Esophagus muscularis mucosa (tissue), 4 donors: ENCODE data around the gene GTPBP6. TPM values are rescaled to one million over a fixed set of nuclear protein-coding genes. Genes with fewer than 3 reads are reported as not detected.

Experiments
- DNase-seq: peaks from one replicate; pipeline ENCODE4 v3.0.0-alpha.2; 2017; ENCODE audit errors: extremely low spot score
- H3K27ac ChIP-seq, 4 donors: fragments of 200-600 bp; sonication (generic); replicated peaks in 1 of 4; 1 replicate in 3 of 4; 2 replicates in 1 of 4; pipeline ENCODE4 v1.5.1; 2016 to 2019; ENCODE audit warnings: mild to moderate bottlenecking in 1 of 4
- H3K27me3 ChIP-seq, 4 donors: fragments of 200-600 bp; sonication (generic); one replicate each; pipeline versions ENCODE4 v1.5.1 to v1.6.0; 2016 to 2019
- H3K36me3 ChIP-seq, 4 donors: fragments of 200-600 bp; sonication (generic); one replicate each; pipeline ENCODE4 v1.5.1; 2016 to 2019
- H3K4me1 ChIP-seq, 4 donors: fragments of 200-600 bp; sonication (generic); one replicate each; pipeline ENCODE4 v1.5.1; 2016 to 2019
- H3K4me3 ChIP-seq, 4 donors: fragments of 200-600 bp; sonication (generic); 1 replicate in 2 of 4; 2 replicates in 2 of 4; pipeline ENCODE4 v1.5.1; 2016 to 2019; ENCODE audit warnings: mild to moderate bottlenecking in 4 of 4, moderate library complexity in 1 of 4
- H3K9me3 ChIP-seq, 4 donors: fragments of 200-600 bp; sonication (generic); 1 replicate in 3 of 4; 2 replicates in 1 of 4; pipeline ENCODE4 v1.5.1; 2016 to 2019
- CTCF ChIP-seq, 3 experiments: fragments of 200-600 bp in 2 of 3; fragments of 450-650 bp in 1 of 3; sonication (generic) in 2 of 3; IDR thresholded peaks; one replicate each; pipeline ENCODE4 v1.5.1; 2017 to 2019; ENCODE audit warnings: antibody characterized with exemption in 3 of 3, mild to moderate bottlenecking in 2 of 3, moderate library complexity in 1 of 3
- EP300 ChIP-seq: sonication (generic); formaldehyde crosslinking; IDR thresholded peaks from one replicate; pipeline ENCODE4 v1.6.1; 2017; ENCODE audit warnings: antibody characterized with exemption
- POLR2A ChIP-seq: fragments of 450-650 bp; IDR thresholded peaks from one replicate; pipeline ENCODE4 v1.6.1; 2017; ENCODE audit warnings: antibody characterized with exemption, moderate library complexity, mild to moderate bottlenecking, low read depth
- POLR2AphosphoS5 ChIP-seq, 2 donors: sonication (generic); formaldehyde crosslinking; IDR thresholded peaks; one replicate each; pipeline ENCODE4 v1.6.1; 2017; ENCODE audit warnings: antibody characterized with exemption in 2 of 2
- WGBS: methylation state at CpG from one replicate; pipeline ENCODE4 v1.1.5; 2018; 5-methylcytosine and 5-hydroxymethylcytosine counted together
- intact Hi-C: fragments of 100-400 bp; cut with DNase I; formaldehyde crosslinking; loops from one replicate; pipeline ENCODE4 v1.15.1; 2023
- total RNA-seq, 4 donors: library from RNA; depleted of rRNA; stranded (reverse); fragments of >200 nt; gene quantifications; one replicate each; pipeline versions ENCODE4 v1.1.0 to v1.2.1, GENCODE V29; 2016

Gene GTPBP6
- total RNA-seq, 4 donors from 2014 or later = 31.6 to 61.4 (median 55.5) TPM

- intact Hi-C loops = no loop called here
- no peaks in the 10 kb centered on the region for H3K9me3 ChIP-seq
- H3K4me1 ChIP-seq = peaks cover 0 to 17% (median 16%) of the 10 kb centered on the region in 4 donors
- H3K36me3 ChIP-seq = peaks cover 59 to 84% (median 77%) of the 10 kb centered on the region in 4 donors
- 95% methylated on average over 15 of the region's 54 CpGs for WGBS
- TF ChIP-seq CTCF (IDR thresholded peaks at IDR 0.05) (no peak), POLR2AphosphoS5 (IDR thresholded peaks at IDR 0.05) (no peak), EP300 (no peak), POLR2A (no peak)
- H3K4me3 ChIP-seq = no peak overlapping the region
- no peak overlapping the region for H3K27ac ChIP-seq
- H3K27me3 ChIP-seq = no peaks in the 10 kb centered on the region
- no peak for DNase-seq
Observed at GRCh38 chrX:312621-313331, 5.8 kb downstream of the GTPBP6 start.

GRCh38 chrX:311156-312129 lies 7.2 kb downstream of the GTPBP6 start:
- TF ChIP-seq POLR2AphosphoS5 (IDR thresholded peaks at IDR 0.05) (no peak), EP300 (no peak), POLR2A (no peak), CTCF (IDR thresholded peaks at IDR 0.05) (no peak)
- peaks cover 64 to 91% (median 82%) of the 10 kb centered on the region in 4 donors for H3K36me3 ChIP-seq

GRCh38 chrX:310621-311155 lies 7.9 kb downstream of the GTPBP6 start:
- Histone ChIP-seq H3K27me3 (no peaks in the 10 kb centered on the region), H3K27ac (no peak overlapping the region), H3K4me3 (no peak overlapping the region), H3K9me3 (no peaks in the 10 kb centered on the region), H3K36me3 (peaks cover 72 to 95% (median 87%) of the 10 kb centered on the region in 4 donors), H3K4me1 (no peaks in the 10 kb centered on the region)
- no peak for TF ChIP-seq POLR2A
- no peak for TF ChIP-seq CTCF (IDR thresholded peaks at IDR 0.05)
- TF ChIP-seq EP300 = no peak
- TF ChIP-seq POLR2AphosphoS5 (IDR thresholded peaks at IDR 0.05) = no peak
- 92% methylated on average over 19 of the region's 25 CpGs for WGBS
- no peak for DNase-seq
- intact Hi-C loops = no loop called here

More at GRCh38 chrX:311156-312129, 7.2 kb downstream of the GTPBP6 start:
- intact Hi-C loops = no loop called here
- H3K9me3 ChIP-seq = no peaks in the 10 kb centered on the region
- DNase-seq = no peak
- H3K27ac ChIP-seq = no peak overlapping the region
- H3K27me3 ChIP-seq = no peaks in the 10 kb centered on the region
- H3K4me3 ChIP-seq = no peak overlapping the region
- H3K4me1 ChIP-seq = peaks cover 0 to 3% (median 3%) of the 10 kb centered on the region in 4 donors
- WGBS = 95% methylated on average over 62 of the region's 69 CpGs

- no peaks in the 10 kb centered on the region for H3K27me3 ChIP-seq
- TF ChIP-seq POLR2A = no peak
- TF ChIP-seq POLR2AphosphoS5 (IDR thresholded peaks at IDR 0.05) = no peak
- TF ChIP-seq EP300 = no peak
- TF ChIP-seq CTCF (IDR thresholded peaks at IDR 0.05) = no peak
Observed at GRCh38 chrX:308821-309520, 9.6 kb downstream of the GTPBP6 start.

More at GRCh38 chrX:308821-309520, 9.6 kb downstream of the GTPBP6 start:
- no peak overlapping the region for H3K4me3 ChIP-seq
- H3K9me3 ChIP-seq = no peaks in the 10 kb centered on the region
- H3K36me3 ChIP-seq = peaks cover 69 to 98% (median 91%) of the 10 kb centered on the region in 4 donors
- DNase-seq = no peak
- intact Hi-C loops = no loop called here
- H3K27ac ChIP-seq = no peak overlapping the region
- no peaks in the 10 kb centered on the region for H3K4me1 ChIP-seq
- 98% methylated on average over 30 of the region's 30 CpGs for WGBS
